ENCODE measurements around the gene ASAP3. TPM values are rescaled to one million over a fixed set of nuclear protein-coding genes. Genes with fewer than 3 reads are reported as not detected.

ASAP3 gene
- total and polyA plus RNA-seq, 9 of the 15 experiments (the other 6 are each of a cell fraction or from before 2014, with no cell fraction given): 1.7 to 31.2 (median 17.4) TPM

GRCh38 chr1:23384312-23385058, 99.5 kb downstream of the ASAP3 start (continued):
- TF ChIP-seq SIN3A (IDR thresholded peaks at IDR 0.05; ENCODE audit: borderline replicate concordance in 2 of 2, control insufficient read depth in 1 of 2, low read depth in 2 of 2, low read length in 2 of 2) (no peak), SPI1 (IDR thresholded peaks at IDR 0.05; ENCODE audit: borderline replicate concordance, low read depth, low read length) (peak; percentile 97), MLX (CRISPR knock-in tag; conservative IDR thresholded peaks at IDR 0.05) (no peak), IFI16 (CRISPR knock-in tag; IDR thresholded peaks at IDR 0.05) (no peak), GTF2A2 (tag; IDR thresholded peaks at IDR 0.05) (no peak), CREM (IDR thresholded peaks at IDR 0.05; ENCODE audit: low read depth) (0 out of 2 replicates have a peak, but pooled peaks have one; percentile 15), ILK (tag; IDR thresholded peaks at IDR 0.05; ENCODE audit: borderline replicate concordance, low read depth) (no peak), DIDO1 (tag; IDR thresholded peaks at IDR 0.05; ENCODE audit: low read depth) (no peak), ZNF24 (IDR thresholded peaks at IDR 0.05) (no peak), SMC3 (conservative IDR thresholded peaks at IDR 0.05; ENCODE audit: insufficient read depth, low read depth, low read length) (no peak), BRD4 (IDR thresholded peaks at IDR 0.05) (no peak), ZNF277 (CRISPR knock-in tag; IDR thresholded peaks at IDR 0.05; ENCODE audit: borderline replicate concordance) (no peak), KAT2B (IDR thresholded peaks at IDR 0.05; ENCODE audit: low read depth, low read length) (no peak), MYNN (IDR thresholded peaks at IDR 0.05) (no peak), MYNN (CRISPR knock-in tag; IDR thresholded peaks at IDR 0.05) (no peak), NFE2L1 (tag; IDR thresholded peaks at IDR 0.05; ENCODE audit: borderline replicate concordance, low read depth) (no peak), ELK3 (CRISPR knock-in tag; IDR thresholded peaks at IDR 0.05) (no peak), SP1 (CRISPR knock-in tag; IDR thresholded peaks at IDR 0.05) (0 out of 2 replicates have a peak, but pooled peaks have one; percentile 24), NR4A1 (CRISPR knock-in tag; IDR thresholded peaks at IDR 0.05) (no peak), NR4A1 (tag; IDR thresholded peaks at IDR 0.05) (no peak), ZNF3 (CRISPR knock-in tag; IDR thresholded peaks at IDR 0.05) (no peak), ZNF212 (CRISPR knock-in tag; IDR thresholded peaks at IDR 0.05) (no peak), ZFP36 (IDR thresholded peaks at IDR 0.05; ENCODE audit: low read depth, low read length, partially characterized antibody) (peak; percentile 67), ZNF175 (CRISPR knock-in tag; IDR thresholded peaks at IDR 0.05; ENCODE audit: low read depth) (peak; percentile 86; the same call in 1 of the 2 replicates), CBX5 (IDR thresholded peaks at IDR 0.05; ENCODE audit: borderline replicate concordance, low read depth) (no peak), POU5F1 (IDR thresholded peaks at IDR 0.05; ENCODE audit: borderline replicate concordance, low read depth, low read length, partially characterized antibody) (no peak), FUS (optimal IDR thresholded peaks at IDR 0.05; ENCODE audit: low read depth, low read length) (no peak)
